Activated CD4-positive, alpha-beta T cell treated with anti-CD3 and anti-CD28 coated beads, Interleukin-2, amount 50 U/mL, for 1 hour (primary cell): ENCODE data around the gene WDR59.
"Not testable (repeated sequence)": the region's sequence is repeated elsewhere in the genome, so short reads cannot be mapped to it uniquely, and the experiment has no call there.

Experiments used
- DNase-seq: peaks from one replicate; pipeline ENCODE4 v3.0.0-alpha.2; 2020

Gene WDR59

GRCh38 chr16:75012380-75013081 lies 27.6 kb upstream of the WDR59 start:
- DNase-seq = no peak

- DNase-seq = peak; percentile 10
These were observed 26.8 kb upstream of the WDR59 start for GRCh38 chr16:75011634-75012307.

GRCh38 chr16:75010427-75010826 lies 25.5 kb upstream of the WDR59 start:
- no peak for DNase-seq

- no peak for DNase-seq
These were observed 22.5 kb upstream of the WDR59 start for GRCh38 chr16:75007443-75007842.

GRCh38 chr16:75005697-75006096 lies 20.8 kb upstream of the WDR59 start:
- DNase-seq = no peak

GRCh38 chr16:75004460-75004859 lies 19.5 kb upstream of the WDR59 start:
- DNase-seq = no peak

- no peak for DNase-seq
These were observed 19.0 kb upstream of the WDR59 start for GRCh38 chr16:75003931-75004330.

- no peak for DNase-seq
These were observed 17.6 kb upstream of the WDR59 start for GRCh38 chr16:75002474-75002873.

GRCh38 chr16:75000481-75001081 lies 15.7 kb upstream of the WDR59 start:
- DNase-seq = no peak

GRCh38 chr16:74999609-75000480 lies 14.9 kb upstream of the WDR59 start:
- DNase-seq = peak; percentile 64

GRCh38 chr16:74999219-74999608 lies 14.3 kb upstream of the WDR59 start:
- DNase-seq = peak; percentile 24

- peak; percentile 77 for DNase-seq
These were observed 13.7 kb upstream of the WDR59 start, which contains the start of gene ZNRF1 for GRCh38 chr16:74998481-74999218. Gene ZNRF1 (plus strand): TSS chr16:74999024. CDS start chr16:74999672, 648 bp downstream.

- DNase-seq = no peak
These were observed 12.1 kb upstream of the WDR59 start for GRCh38 chr16:74997042-74997491.

GRCh38 chr16:74995986-74996385 lies 11.1 kb upstream of the WDR59 start:
- DNase-seq = no peak

GRCh38 chr16:74991593-74992403 lies 6.9 kb upstream of the WDR59 start:
- no peak for DNase-seq

GRCh38 chr16:74991268-74991592 lies 6.3 kb upstream of the WDR59 start:
- no peak for DNase-seq

- no peak for DNase-seq
These were observed 5.9 kb upstream of the WDR59 start for GRCh38 chr16:74990832-74991231.

GRCh38 chr16:74989864-74990263 lies 4.9 kb upstream of the WDR59 start:
- DNase-seq = not testable (repeated sequence)

GRCh38 chr16:74987027-74987681 lies 2.2 kb upstream of the WDR59 start:
- no peak for DNase-seq

- DNase-seq = no peak
These were observed 762 bp downstream of the WDR59 start for GRCh38 chr16:74984194-74984528.

GRCh38 chr16:74982256-74982655 lies 2.7 kb downstream of the WDR59 start:
- DNase-seq = no peak
